SK-N-SH (cell line): ENCODE data around the gene CPNE4.

Source experiments
- EP300 ChIP-seq, 2 experiments: IDR thresholded peaks; 2 replicates each; pipeline versions ENCODE4 v1.4.0 to v1.6.1; 2012; ENCODE audit warnings: borderline replicate concordance in 1 of 2, low read depth in 1 of 2, low read length in 1 of 2
- EZH2phosphoT487 ChIP-seq: fragments of 200-600 bp; sonication (generic); IDR thresholded peaks from 2 replicates; pipeline ENCODE4 v1.6.1; 2017; ENCODE audit warnings: low read depth, mixed run types, mild to moderate bottlenecking, antibody characterized with exemption, moderate library complexity, borderline replicate concordance
- FOXM1 ChIP-seq: IDR thresholded peaks from 2 replicates; pipeline ENCODE4 v1.4.0; 2012; ENCODE audit warnings: low read depth, mild to moderate bottlenecking
- NFIC ChIP-seq: IDR thresholded peaks from 2 replicates; pipeline ENCODE4 v1.4.0; 2012; ENCODE audit warnings: borderline replicate concordance
- SMC3 ChIP-seq: IDR thresholded peaks from 2 replicates; pipeline ENCODE4 v1.6.1; 2012; ENCODE audit warnings: low read depth, low read length, improper control_type of control experiment
- TCF12 ChIP-seq: IDR thresholded peaks from 2 replicates; pipeline ENCODE4 v1.4.0; 2012

DNA sequence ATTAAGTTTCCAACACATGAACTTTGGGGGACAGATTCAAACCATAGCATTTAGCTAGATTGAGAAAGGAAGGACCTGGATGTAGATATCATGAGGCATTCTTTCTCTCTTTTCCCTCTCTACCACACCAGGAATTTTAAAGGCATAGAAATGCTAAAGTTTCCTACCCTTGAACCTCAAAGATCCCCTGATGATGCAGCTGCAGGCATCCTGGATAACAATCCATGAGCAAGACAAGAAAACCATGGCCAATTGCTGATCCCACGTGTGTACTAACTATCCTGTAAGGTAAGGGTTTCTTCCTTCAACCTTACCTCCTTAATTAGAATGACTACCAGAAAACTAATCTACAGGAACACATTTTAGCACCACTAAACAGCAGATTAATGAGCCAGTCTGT is 36.8 kb downstream of the CPNE4 start:
- TF ChIP-seq SMC3 (no peak), EZH2phosphoT487 (no peak), TCF12 (no peak), NFIC (no peak), FOXM1 (no peak), EP300 (IDR thresholded peaks at IDR 0.05; ENCODE audit: borderline replicate concordance in 1 of 2, low read depth in 1 of 2, low read length in 1 of 2) (no peak)
